Immature natural killer cell (primary cell): ENCODE data around the gene PEPD. TPM values are rescaled to one million over a fixed set of nuclear protein-coding genes. Genes with fewer than 3 reads are reported as not detected.

Experiments
- DNase-seq, 3 donors: peaks; one replicate each; pipeline ENCODE4 v3.0.0; 2022; ENCODE audit warnings: mixed read lengths in 1 of 3
- H3K27ac Mint-ChIP-seq, 6 donors: one replicate each; pipeline ENCODE4 v1.8.0; 2020; ENCODE audit warnings: mixed read lengths in 6 of 6, mild to moderate bottlenecking in 5 of 6, inconsistent platforms in 4 of 6, moderate library complexity in 3 of 6
- H3K27me3 Mint-ChIP-seq, 3 donors: one replicate each; pipeline ENCODE4 v1.8.0; 2020 to 2021; ENCODE audit warnings: low read depth in 3 of 3, mild to moderate bottlenecking in 3 of 3, mixed read lengths in 3 of 3, moderate library complexity in 3 of 3, inconsistent platforms in 1 of 3
- H3K36me3 Mint-ChIP-seq, 3 donors: one replicate each; pipeline ENCODE4 v1.8.0; 2020; ENCODE audit warnings: mixed read lengths in 3 of 3, inconsistent platforms in 2 of 3, mild to moderate bottlenecking in 2 of 3
- H3K4me1 Mint-ChIP-seq, 2 donors: one replicate each; pipeline ENCODE4 v1.8.0; 2020; ENCODE audit warnings: inconsistent platforms in 2 of 2, mild to moderate bottlenecking in 2 of 2, mixed read lengths in 2 of 2, moderate library complexity in 1 of 2
- H3K4me3 Mint-ChIP-seq, 5 donors: one replicate each; pipeline ENCODE4 v1.8.0; 2020; ENCODE audit warnings: mild to moderate bottlenecking in 5 of 5, mixed read lengths in 5 of 5, inconsistent platforms in 3 of 5, moderate library complexity in 3 of 5
- H3K9me3 Mint-ChIP-seq, 6 donors: one replicate each; pipeline ENCODE4 v1.8.0; 2020; ENCODE audit warnings: mild to moderate bottlenecking in 6 of 6, mixed read lengths in 6 of 6, inconsistent platforms in 4 of 6, moderate library complexity in 3 of 6
- polyA plus RNA-seq, 3 donors: library from polyadenylated mRNA; unstranded; fragments of 300-500 nt; fragmentation: Illumina TruSeq; gene quantifications; one replicate each; pipeline ENCODE4 v1.2.3, GENCODE V29; 2021

The PEPD gene
- polyA plus RNA-seq, 3 donors from 2014 or later = 135 to 181 (median 142) TPM

GRCh38 chr19:33505148-33505547 lies 16.4 kb downstream of the PEPD start:
- H3K9me3 Mint-ChIP-seq = no peaks in the 10 kb centered on the region
- H3K36me3 Mint-ChIP-seq = peaks cover 0 to 5% (median 0%) of the 10 kb centered on the region in 3 donors
- H3K27ac Mint-ChIP-seq = no peak overlapping the region
- DNase-seq = no peak
- H3K4me1 Mint-ChIP-seq = peaks cover 7% of the 10 kb centered on the region in 2 donors
- H3K27me3 Mint-ChIP-seq = no peaks in the 10 kb centered on the region
- no peak overlapping the region for H3K4me3 Mint-ChIP-seq

GRCh38 chr19:33504058-33504444 lies 17.5 kb downstream of the PEPD start:
- peaks cover 0 to 9% (median 0%) of the 10 kb centered on the region in 3 donors for H3K36me3 Mint-ChIP-seq
- H3K9me3 Mint-ChIP-seq = no peaks in the 10 kb centered on the region
- no peak for DNase-seq
- no peaks in the 10 kb centered on the region for H3K27me3 Mint-ChIP-seq
- H3K4me3 Mint-ChIP-seq = no peak overlapping the region
- H3K27ac Mint-ChIP-seq = peak overlapping the region in 1 of 6 donors; percentile 7
- H3K4me1 Mint-ChIP-seq = peaks cover 7% of the 10 kb centered on the region in 2 donors

GRCh38 chr19:33503433-33504057 lies 18.0 kb downstream of the PEPD start:
- H3K4me3 Mint-ChIP-seq = no peak overlapping the region
- H3K27me3 Mint-ChIP-seq = no peaks in the 10 kb centered on the region
- DNase-seq = no peak
- H3K36me3 Mint-ChIP-seq = peaks cover 0 to 9% (median 0%) of the 10 kb centered on the region in 3 donors
- H3K27ac Mint-ChIP-seq = peak overlapping the region in 2 of 6 donors; percentile 7 to 45
- peaks cover 4 to 7% of the 10 kb centered on the region in 2 donors for H3K4me1 Mint-ChIP-seq
- H3K9me3 Mint-ChIP-seq = no peaks in the 10 kb centered on the region

GRCh38 chr19:33503030-33503429 lies 18.6 kb downstream of the PEPD start:
- Mint-ChIP-seq H3K36me3 (peaks cover 0 to 9% (median 0%) of the 10 kb centered on the region in 3 donors), H3K27ac (peak overlapping the region in 1 of 6 donors; percentile 45), H3K4me3 (no peak overlapping the region), H3K9me3 (no peaks in the 10 kb centered on the region), H3K4me1 (peaks cover 4 to 7% of the 10 kb centered on the region in 2 donors), H3K27me3 (no peaks in the 10 kb centered on the region)
- DNase-seq = no peak

DNA sequence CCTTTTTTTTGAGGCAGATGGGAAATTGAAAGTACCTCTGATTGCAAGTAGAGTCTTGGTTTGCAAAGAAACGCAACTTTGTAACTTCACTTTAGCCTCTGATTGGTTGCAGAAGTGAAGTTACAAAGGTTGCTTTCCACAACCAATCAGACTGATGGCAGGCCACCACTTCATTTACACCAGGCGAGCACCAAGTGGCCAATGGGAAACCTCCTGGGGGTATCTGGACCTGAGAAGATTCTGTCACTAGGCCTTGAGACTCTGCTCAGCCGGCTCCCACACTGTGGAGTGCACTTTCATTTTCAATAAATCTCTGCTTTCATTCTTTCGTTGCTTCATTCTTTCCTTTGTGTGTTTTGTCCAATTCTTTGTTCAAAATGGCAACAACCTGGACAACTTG lies 19.1 kb downstream of the PEPD start:
- Mint-ChIP-seq H3K9me3 (no peaks in the 10 kb centered on the region), H3K27ac (no peak overlapping the region), H3K4me3 (no peak overlapping the region), H3K27me3 (no peaks in the 10 kb centered on the region), H3K4me1 (peaks cover 4 to 7% of the 10 kb centered on the region in 2 donors), H3K36me3 (peaks cover 0 to 9% (median 0%) of the 10 kb centered on the region in 3 donors)
- no peak for DNase-seq

GRCh38 chr19:33501693-33502356 lies 19.8 kb downstream of the PEPD start:
- Mint-ChIP-seq H3K9me3 (no peaks in the 10 kb centered on the region), H3K36me3 (peaks cover 0 to 9% (median 0%) of the 10 kb centered on the region in 3 donors), H3K4me1 (peaks cover 3 to 5% of the 10 kb centered on the region in 2 donors), H3K4me3 (no peak overlapping the region), H3K27ac (no peak overlapping the region), H3K27me3 (no peaks in the 10 kb centered on the region)
- no peak for DNase-seq

- Mint-ChIP-seq H3K4me3 (no peak overlapping the region), H3K9me3 (no peaks in the 10 kb centered on the region), H3K36me3 (peaks cover 0 to 9% (median 0%) of the 10 kb centered on the region in 3 donors), H3K27ac (no peak overlapping the region), H3K4me1 (no peaks in the 10 kb centered on the region), H3K27me3 (peaks cover 0 to 2% (median 0%) of the 10 kb centered on the region in 3 donors)
- DNase-seq = no peak
Observed at GRCh38 chr19:33500991-33501390, 20.6 kb downstream of the PEPD start.

GRCh38 chr19:33500586-33500985 lies 21.0 kb downstream of the PEPD start:
- Mint-ChIP-seq H3K4me1 (no peaks in the 10 kb centered on the region), H3K36me3 (peaks cover 0 to 9% (median 0%) of the 10 kb centered on the region in 3 donors), H3K4me3 (no peak overlapping the region), H3K27ac (no peak overlapping the region), H3K27me3 (peaks cover 0 to 2% (median 0%) of the 10 kb centered on the region in 3 donors), H3K9me3 (no peaks in the 10 kb centered on the region)
- DNase-seq = no peak

DNA sequence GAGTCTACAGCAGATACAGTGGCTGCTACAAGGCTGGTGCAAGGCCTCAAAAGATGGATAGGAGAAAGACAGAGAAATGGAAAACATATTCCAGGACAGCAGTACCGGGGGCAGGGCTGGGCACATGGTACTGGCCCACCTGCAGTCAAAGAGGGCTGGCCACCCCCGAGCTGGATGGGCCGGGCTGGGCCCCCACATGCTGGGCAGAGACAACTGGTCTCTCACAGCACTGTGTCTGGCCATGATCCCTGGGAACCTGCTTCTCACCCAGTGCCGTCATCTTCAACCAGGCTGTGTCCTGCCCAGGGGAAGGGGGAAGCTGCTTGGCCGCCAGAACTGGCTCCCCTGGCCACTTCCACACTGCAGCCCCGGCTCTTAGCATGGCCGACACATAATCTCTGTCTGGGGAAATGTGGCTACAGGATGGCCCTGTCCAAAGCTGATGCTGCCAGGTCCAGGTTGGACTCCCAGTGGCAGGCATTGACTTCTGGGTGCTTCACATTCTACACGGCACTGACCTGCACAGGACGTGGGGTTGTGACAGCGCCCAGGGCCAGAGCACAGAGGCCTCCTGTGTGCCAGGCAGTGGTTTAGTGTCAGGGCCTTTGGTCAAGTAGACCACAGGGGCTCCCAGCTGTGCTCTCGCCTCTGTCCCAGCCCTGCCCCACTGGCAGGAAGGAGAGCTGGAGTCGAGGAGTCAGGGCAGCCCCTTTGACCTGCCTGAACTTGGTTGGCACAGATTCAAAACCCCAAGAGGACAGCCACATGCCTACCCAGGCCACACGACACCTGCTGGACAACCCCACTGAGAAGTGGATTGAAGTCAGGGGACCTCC lies 21.7 kb downstream of the PEPD start:
- Mint-ChIP-seq H3K9me3 (no peaks in the 10 kb centered on the region), H3K27me3 (peaks cover 0 to 2% (median 0%) of the 10 kb centered on the region in 3 donors), H3K27ac (no peak overlapping the region), H3K36me3 (peaks cover 0 to 9% (median 0%) of the 10 kb centered on the region in 3 donors), H3K4me1 (no peaks in the 10 kb centered on the region), H3K4me3 (no peak overlapping the region)
- DNase-seq = no peak

- peaks cover 0 to 2% (median 0%) of the 10 kb centered on the region in 3 donors for H3K27me3 Mint-ChIP-seq
- H3K27ac Mint-ChIP-seq = no peak overlapping the region
- H3K9me3 Mint-ChIP-seq = no peaks in the 10 kb centered on the region
- no peak overlapping the region for H3K4me3 Mint-ChIP-seq
- no peak for DNase-seq
- no peaks in the 10 kb centered on the region for H3K4me1 Mint-ChIP-seq
- H3K36me3 Mint-ChIP-seq = peaks cover 3 to 13% (median 4%) of the 10 kb centered on the region in 3 donors
Observed at GRCh38 chr19:33499248-33499647, 22.3 kb downstream of the PEPD start.

DNA sequence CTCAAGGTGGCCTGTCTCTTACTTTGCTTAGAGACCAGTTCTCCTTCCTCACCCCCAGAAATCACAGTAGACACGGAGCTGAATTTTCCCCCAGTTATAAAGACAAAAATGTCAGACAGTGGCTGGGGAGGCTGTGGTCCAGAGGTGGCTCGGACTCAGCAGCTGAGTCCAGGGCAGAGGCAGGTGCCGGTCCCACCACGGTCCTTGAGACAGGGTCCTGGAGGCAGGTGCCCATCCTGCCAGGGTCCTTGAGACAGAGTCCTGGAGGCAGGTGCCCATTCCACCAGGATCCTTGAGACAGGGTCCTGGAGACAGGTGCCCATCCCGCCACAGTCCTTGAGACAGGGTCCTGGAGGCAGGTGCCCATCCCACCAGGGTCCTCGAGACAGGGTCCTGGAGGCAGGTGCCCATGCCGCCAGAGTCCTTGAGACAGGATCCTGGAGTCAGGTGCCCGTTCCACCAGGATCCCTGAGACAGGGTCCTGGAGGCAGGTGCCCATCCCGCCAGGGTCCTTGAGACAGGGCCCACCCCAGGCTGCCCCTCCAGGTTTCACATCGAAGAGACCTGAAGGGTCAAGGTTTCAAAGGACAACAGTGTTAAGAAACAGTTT lies 23.1 kb downstream of the PEPD start:
- H3K4me3 Mint-ChIP-seq = no peak overlapping the region
- no peaks in the 10 kb centered on the region for H3K4me1 Mint-ChIP-seq
- peaks cover 0 to 2% (median 0%) of the 10 kb centered on the region in 3 donors for H3K27me3 Mint-ChIP-seq
- DNase-seq = no peak
- peaks cover 3 to 13% (median 4%) of the 10 kb centered on the region in 3 donors for H3K36me3 Mint-ChIP-seq
- no peak overlapping the region for H3K27ac Mint-ChIP-seq
- H3K9me3 Mint-ChIP-seq = no peaks in the 10 kb centered on the region

- Mint-ChIP-seq H3K9me3 (no peaks in the 10 kb centered on the region), H3K4me1 (no peaks in the 10 kb centered on the region), H3K4me3 (no peak overlapping the region), H3K27me3 (peaks cover 0 to 2% (median 0%) of the 10 kb centered on the region in 3 donors), H3K36me3 (peaks cover 3 to 13% (median 4%) of the 10 kb centered on the region in 3 donors), H3K27ac (no peak overlapping the region)
- no peak for DNase-seq
Observed at GRCh38 chr19:33497778-33498175, 23.8 kb downstream of the PEPD start.

DNA sequence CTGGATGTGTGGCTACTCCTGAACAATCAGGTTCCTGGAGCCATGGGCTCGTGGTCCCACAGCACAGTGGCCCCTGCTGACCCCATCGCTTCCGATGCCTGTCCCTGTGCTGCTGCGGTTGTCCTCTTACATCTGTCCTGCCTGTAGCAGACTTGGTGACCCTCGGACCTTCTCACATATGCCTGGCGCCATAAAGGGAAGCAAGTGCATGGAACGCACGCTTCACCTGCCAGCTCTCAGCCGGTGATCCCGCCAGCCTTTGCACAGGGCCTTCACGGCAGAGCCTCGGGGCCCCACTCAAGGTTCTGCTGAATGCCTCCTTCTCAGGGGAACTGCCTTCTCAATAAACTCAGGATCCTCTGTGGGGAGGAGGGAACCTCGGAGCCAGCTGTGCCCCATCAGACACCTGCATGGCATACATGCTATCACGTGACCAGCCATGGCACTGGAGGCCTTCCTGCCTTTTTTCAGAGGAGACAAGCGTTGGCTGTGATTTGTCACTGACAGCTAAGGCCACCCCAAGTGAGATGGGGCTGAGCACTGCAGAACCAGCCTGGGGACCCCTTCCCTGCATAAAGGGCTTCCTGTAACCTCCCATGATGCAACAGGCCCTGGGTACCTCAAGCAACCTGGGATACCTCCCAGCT lies 24.3 kb downstream of the PEPD start:
- Mint-ChIP-seq H3K4me3 (no peak overlapping the region), H3K27me3 (peaks cover 0 to 2% (median 0%) of the 10 kb centered on the region in 3 donors), H3K27ac (no peak overlapping the region), H3K9me3 (no peaks in the 10 kb centered on the region), H3K36me3 (peaks cover 3 to 13% (median 4%) of the 10 kb centered on the region in 3 donors), H3K4me1 (no peaks in the 10 kb centered on the region)
- no peak for DNase-seq
